GM19463 (cell line): ENCODE data around the gene TRAIP.

Experiments used
- ATAC-seq: cut with Tn5 transposase; IDR thresholded peaks from one replicate; pipeline ENCODE4 v1.9.1; 2021; ENCODE audit warnings: mild to moderate bottlenecking, moderate library complexity; ENCODE audit not compliant: unreplicated experiment

The TRAIP gene

GRCh38 chr3:49876567-49876966 lies 20.2 kb upstream of the TRAIP start:
- no peak for ATAC-seq

- no peak for ATAC-seq
Measured at GRCh38 chr3:49873623-49874022, 17.3 kb upstream of the TRAIP start.

GRCh38 chr3:49872801-49873281 lies 16.5 kb upstream of the TRAIP start:
- no peak for ATAC-seq

GRCh38 chr3:49871531-49872153 lies 15.3 kb upstream of the TRAIP start:
- ATAC-seq = no peak

- ATAC-seq = no peak
Measured at GRCh38 chr3:49869525-49870126, 13.3 kb upstream of the TRAIP start, which contains the start of gene CAMKV. CAMKV (minus strand) TSS chr3:49869906; CDS start chr3:49862388, 7,518 bp downstream.

GRCh38 chr3:49868862-49869466 lies 12.6 kb upstream of the TRAIP start:
- no peak for ATAC-seq

- no peak for ATAC-seq
Measured at GRCh38 chr3:49867871-49868321, 11.5 kb upstream of the TRAIP start.

DNA sequence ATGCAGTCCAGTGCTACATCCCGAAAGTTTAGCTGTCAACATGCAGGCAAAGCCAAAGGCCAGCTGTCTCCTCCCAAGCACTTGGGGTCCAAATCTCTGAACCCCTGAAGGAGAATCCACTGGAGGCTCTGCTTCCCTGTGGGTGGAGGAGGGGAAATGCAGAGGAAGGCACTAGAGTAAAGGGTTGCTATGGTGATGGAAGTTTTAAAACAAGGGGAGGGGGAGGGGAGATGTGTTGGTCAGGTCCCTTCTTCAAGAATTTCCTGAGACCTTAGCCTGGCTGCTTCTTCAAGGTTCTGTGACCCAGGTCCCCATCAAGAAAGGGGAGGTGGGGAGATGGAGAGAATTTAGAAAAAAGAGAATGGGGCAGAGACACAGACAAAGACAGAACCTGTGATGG lies 11.0 kb upstream of the TRAIP start:
- ATAC-seq = no peak

DNA sequence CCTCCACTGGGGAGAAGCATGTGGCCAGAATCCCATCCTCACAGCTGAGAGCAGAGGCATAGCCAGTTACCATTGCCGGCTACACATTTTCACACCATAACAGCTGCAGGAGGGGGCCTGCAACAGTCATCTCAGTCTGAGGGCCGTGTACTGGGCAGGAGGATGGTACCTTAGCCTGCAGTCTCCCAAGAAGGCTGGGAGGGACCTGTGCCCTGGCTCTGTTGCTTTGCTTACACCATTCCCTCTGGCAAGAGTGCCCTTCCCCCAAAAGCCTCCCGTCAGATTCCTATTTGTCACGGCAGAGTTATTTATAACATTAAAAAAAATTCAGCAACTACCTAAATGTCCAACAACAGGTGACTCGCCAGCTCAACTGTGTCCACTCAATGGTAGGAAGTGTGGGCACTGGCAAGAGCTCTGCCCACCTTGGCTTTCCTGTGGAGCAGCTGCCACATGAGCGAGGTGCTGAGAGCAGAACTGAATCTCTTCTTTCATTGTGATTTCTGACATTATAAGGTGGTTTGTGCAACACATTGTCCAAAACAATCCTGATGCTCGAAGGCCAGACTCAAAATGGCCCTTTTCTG lies 8.9 kb upstream of the TRAIP start:
- ATAC-seq = no peak

GRCh38 chr3:49864505-49864904 lies 8.1 kb upstream of the TRAIP start:
- ATAC-seq = no peak

GRCh38 chr3:49859576-49860305 lies 3.4 kb upstream of the TRAIP start:
- ATAC-seq = no peak

DNA sequence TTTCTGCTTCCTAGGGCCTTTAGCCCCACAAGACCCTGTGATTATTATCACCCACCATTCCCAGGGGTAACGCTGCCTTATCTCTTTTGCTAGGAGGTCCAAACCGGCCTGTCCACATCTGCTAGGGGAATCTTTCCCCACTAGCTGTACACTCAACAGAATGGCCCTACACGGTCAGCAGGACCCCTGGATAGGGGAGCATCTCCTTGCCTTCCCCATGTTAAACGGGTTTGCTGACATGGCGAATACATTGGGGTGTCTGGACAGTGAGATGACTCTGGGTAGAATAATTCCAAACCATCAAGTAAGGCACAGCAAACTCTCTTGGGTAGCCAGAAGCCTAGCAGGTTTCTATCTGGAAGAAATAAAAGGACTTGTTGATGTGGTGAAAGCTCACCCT lies 702 bp downstream of the TRAIP start:
- no peak for ATAC-seq

DNA sequence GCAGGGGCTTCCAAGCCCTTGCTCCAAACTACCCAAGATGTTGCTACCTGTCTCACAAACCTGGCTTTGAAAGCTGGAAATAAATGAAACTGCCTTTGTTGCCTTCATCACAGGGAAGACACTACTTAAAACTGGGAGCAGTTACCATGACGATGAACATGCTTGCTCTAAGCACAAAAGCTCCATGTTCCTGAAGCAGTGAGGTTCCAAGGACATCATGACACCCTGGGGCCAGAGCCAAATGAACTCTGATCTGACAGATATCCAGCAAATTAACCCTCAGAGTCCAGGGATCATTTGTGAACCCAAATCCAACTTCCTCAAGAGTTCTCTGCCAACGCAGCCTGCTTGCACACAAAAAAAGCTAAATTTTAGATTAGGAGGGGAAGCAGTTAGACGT lies 10.7 kb downstream of the TRAIP start:
- ATAC-seq = no peak

GRCh38 chr3:49844464-49845183 lies 11.7 kb downstream of the TRAIP start:
- no peak for ATAC-seq

DNA sequence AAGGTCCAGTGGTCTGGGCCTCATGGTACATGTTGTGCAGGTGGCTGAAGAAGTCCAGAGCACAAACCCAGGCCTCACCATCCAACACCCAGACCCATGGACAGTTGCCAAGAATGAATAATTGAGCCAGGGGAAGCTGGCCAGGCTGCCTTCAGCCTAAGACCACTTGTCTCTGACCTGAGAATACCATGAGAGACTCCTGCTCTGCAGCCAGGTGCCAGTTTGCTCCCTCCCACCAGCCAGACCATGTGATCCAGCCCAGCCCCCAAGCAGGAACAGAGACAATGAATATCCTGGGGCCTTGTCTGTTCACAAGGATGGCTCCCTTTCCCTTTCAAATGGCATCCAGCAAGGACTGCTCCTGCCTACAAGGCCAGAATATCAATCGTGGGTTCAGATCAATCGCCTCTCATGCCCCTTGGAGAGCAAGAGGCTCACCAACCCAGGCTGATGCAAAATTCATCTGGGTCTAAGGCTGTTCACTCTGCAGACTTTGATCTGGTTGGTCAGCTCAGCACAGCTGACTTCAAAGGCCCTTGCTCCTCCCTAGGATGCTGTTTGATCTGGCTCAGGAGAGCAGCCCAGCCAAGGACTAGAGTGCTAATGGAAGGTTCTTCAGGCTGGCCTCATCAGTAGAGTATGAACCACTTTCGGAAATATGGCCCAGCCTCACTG lies 13.4 kb downstream of the TRAIP start:
- ATAC-seq = no peak

- no peak for ATAC-seq
Measured at GRCh38 chr3:49841806-49842205, 14.6 kb downstream of the TRAIP start.

GRCh38 chr3:49841126-49841696 lies 15.2 kb downstream of the TRAIP start:
- no peak for ATAC-seq

DNA sequence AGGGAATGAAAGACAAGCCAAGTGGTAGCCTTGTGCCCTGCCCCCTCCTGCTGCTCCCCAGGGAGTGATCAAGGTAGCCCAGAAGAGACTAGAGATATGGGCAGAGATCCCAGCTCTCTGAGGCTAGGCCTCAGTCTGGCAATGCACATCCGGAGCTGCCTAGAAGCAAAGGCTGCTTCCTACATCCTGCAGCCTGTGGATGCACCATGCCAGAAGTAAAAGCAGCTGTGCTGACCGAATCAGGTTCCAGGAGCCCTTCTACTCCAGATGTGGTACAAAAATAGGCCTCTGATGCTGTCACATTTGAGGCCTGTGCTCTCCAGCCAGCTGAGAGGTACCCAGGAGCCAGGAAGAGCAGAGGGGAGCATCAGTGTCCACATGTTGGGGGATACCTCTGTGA lies 16.0 kb downstream of the TRAIP start:
- ATAC-seq = no peak

GRCh38 chr3:49839193-49839809 lies 17.1 kb downstream of the TRAIP start:
- no peak for ATAC-seq
